DOHH2 (cell line): ENCODE results near the gene DNAL1.

Experiments
- EZH2phosphoT487 ChIP-seq: fragments of 200-600 bp; sonication (generic); IDR thresholded peaks from 2 replicates; pipeline ENCODE4 v1.6.1; 2017; ENCODE audit warnings: borderline replicate concordance, mild to moderate bottlenecking, antibody characterized with exemption, low read length, moderate library complexity, mixed read lengths
- TF ChIP-seq, protein P1 (sequence below): fragments of 200-600 bp; sonication (generic); IDR thresholded peaks from one replicate; pipeline ENCODE4 v1.5.1; 2014; ENCODE audit warnings: antibody characterized with exemption, mild to moderate bottlenecking, low read depth, low read length; ENCODE audit not compliant: poor library complexity, severe bottlenecking

- TF ChIP-seq EZH2phosphoT487, result no peak
- TF ChIP-seq, protein P1, sequence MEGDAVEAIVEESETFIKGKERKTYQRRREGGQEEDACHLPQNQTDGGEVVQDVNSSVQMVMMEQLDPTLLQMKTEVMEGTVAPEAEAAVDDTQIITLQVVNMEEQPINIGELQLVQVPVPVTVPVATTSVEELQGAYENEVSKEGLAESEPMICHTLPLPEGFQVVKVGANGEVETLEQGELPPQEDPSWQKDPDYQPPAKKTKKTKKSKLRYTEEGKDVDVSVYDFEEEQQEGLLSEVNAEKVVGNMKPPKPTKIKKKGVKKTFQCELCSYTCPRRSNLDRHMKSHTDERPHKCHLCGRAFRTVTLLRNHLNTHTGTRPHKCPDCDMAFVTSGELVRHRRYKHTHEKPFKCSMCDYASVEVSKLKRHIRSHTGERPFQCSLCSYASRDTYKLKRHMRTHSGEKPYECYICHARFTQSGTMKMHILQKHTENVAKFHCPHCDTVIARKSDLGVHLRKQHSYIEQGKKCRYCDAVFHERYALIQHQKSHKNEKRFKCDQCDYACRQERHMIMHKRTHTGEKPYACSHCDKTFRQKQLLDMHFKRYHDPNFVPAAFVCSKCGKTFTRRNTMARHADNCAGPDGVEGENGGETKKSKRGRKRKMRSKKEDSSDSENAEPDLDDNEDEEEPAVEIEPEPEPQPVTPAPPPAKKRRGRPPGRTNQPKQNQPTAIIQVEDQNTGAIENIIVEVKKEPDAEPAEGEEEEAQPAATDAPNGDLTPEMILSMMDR, result no peak
Observed at GRCh38 chr14:73727166-73727565, 82.4 kb downstream of the DNAL1 start.
